ENCODE results near the gene TUNAR. TPM values are rescaled to one million over a fixed set of nuclear protein-coding genes. Genes with fewer than 3 reads are reported as not detected.

TUNAR gene
- total RNA-seq, 4 donors from 2014 or later = not detected

- Histone ChIP-seq H3K4me1 (no peaks in the 10 kb centered on the region), H3K9me3 (no peaks in the 10 kb centered on the region), H3K27me3 (no peaks in the 10 kb centered on the region), H3K27ac (no peak overlapping the region), H3K36me3 (no peaks in the 10 kb centered on the region), H3K4me3 (no peak overlapping the region)
- DNase-seq (no peak), ATAC-seq (no peak)
- TF ChIP-seq POLR2A (IDR thresholded peaks at IDR 0.05) (no peak), CTCF (IDR thresholded peaks at IDR 0.05 in 4 of 5, conservative IDR thresholded peaks at IDR 0.05 in 1 of 5) (no peak)
- intact Hi-C loops (cut with DNase I; ENCODE audit: low total_unique reads) = no loop called here
- in situ Hi-C loops (cut with MboI; ENCODE audit: low sequenced_read_pairs in 4 of 4) = no loop called here
These were observed 45.6 kb upstream of the TUNAR start for GRCh38 chr14:95831041-95831440.

GRCh38 chr14:95831468-95831867, 45.2 kb upstream of the TUNAR start:
- intact Hi-C loops (cut with DNase I; ENCODE audit: low total_unique reads) (no loop called here), in situ Hi-C loops (cut with MboI; ENCODE audit: low sequenced_read_pairs in 4 of 4) (no loop called here)
- Histone ChIP-seq H3K27me3 (no peaks in the 10 kb centered on the region), H3K4me1 (no peaks in the 10 kb centered on the region), H3K36me3 (no peaks in the 10 kb centered on the region), H3K4me3 (no peak overlapping the region), H3K9me3 (no peaks in the 10 kb centered on the region), H3K27ac (no peak overlapping the region)
- ATAC-seq (no peak), DNase-seq (no peak)
- TF ChIP-seq POLR2A (IDR thresholded peaks at IDR 0.05) (no peak), CTCF (IDR thresholded peaks at IDR 0.05 in 4 of 5, conservative IDR thresholded peaks at IDR 0.05 in 1 of 5) (no peak)

GRCh38 chr14:95832012-95832411, 44.6 kb upstream of the TUNAR start:
- in situ Hi-C loops (cut with MboI; ENCODE audit: low sequenced_read_pairs in 4 of 4) = no loop called here
- H3K9me3 ChIP-seq = no peaks in the 10 kb centered on the region
- intact Hi-C loops (cut with DNase I; ENCODE audit: low total_unique reads) = no loop called here
- TF ChIP-seq POLR2A (IDR thresholded peaks at IDR 0.05) = no peak
- no peak for TF ChIP-seq CTCF (IDR thresholded peaks at IDR 0.05 in 4 of 5, conservative IDR thresholded peaks at IDR 0.05 in 1 of 5)
- no peaks in the 10 kb centered on the region for H3K36me3 ChIP-seq
- no peak for ATAC-seq
- H3K4me3 ChIP-seq = no peak overlapping the region
- no peaks in the 10 kb centered on the region for H3K27me3 ChIP-seq
- no peaks in the 10 kb centered on the region for H3K4me1 ChIP-seq
- no peak overlapping the region for H3K27ac ChIP-seq
- DNase-seq = no peak

- no peak for TF ChIP-seq POLR2A (IDR thresholded peaks at IDR 0.05)
- no peak for TF ChIP-seq CTCF (IDR thresholded peaks at IDR 0.05 in 4 of 5, conservative IDR thresholded peaks at IDR 0.05 in 1 of 5)
- H3K27me3 ChIP-seq = no peaks in the 10 kb centered on the region
- H3K4me3 ChIP-seq = no peak overlapping the region
- H3K27ac ChIP-seq = no peak overlapping the region
- no peak for DNase-seq
- in situ Hi-C loops (cut with MboI; ENCODE audit: low sequenced_read_pairs in 4 of 4) = no loop called here
- intact Hi-C loops (cut with DNase I; ENCODE audit: low total_unique reads) = no loop called here
- H3K4me1 ChIP-seq = no peaks in the 10 kb centered on the region
- no peaks in the 10 kb centered on the region for H3K36me3 ChIP-seq
- ATAC-seq = no peak
- H3K9me3 ChIP-seq = no peaks in the 10 kb centered on the region
These were observed 43.2 kb upstream of the TUNAR start for GRCh38 chr14:95833429-95833828.

- ATAC-seq (no peak), DNase-seq (no peak)
- no peak overlapping the region for H3K4me3 ChIP-seq
- intact Hi-C loops (cut with DNase I; ENCODE audit: low total_unique reads) (no loop called here), in situ Hi-C loops (cut with MboI; ENCODE audit: low sequenced_read_pairs in 4 of 4) (no loop called here)
- no peaks in the 10 kb centered on the region for H3K36me3 ChIP-seq
- no peaks in the 10 kb centered on the region for H3K4me1 ChIP-seq
- no peaks in the 10 kb centered on the region for H3K9me3 ChIP-seq
- H3K27me3 ChIP-seq = no peaks in the 10 kb centered on the region
- no peak for TF ChIP-seq CTCF (IDR thresholded peaks at IDR 0.05 in 4 of 5, conservative IDR thresholded peaks at IDR 0.05 in 1 of 5)
- TF ChIP-seq POLR2A (IDR thresholded peaks at IDR 0.05) = no peak
- no peak overlapping the region for H3K27ac ChIP-seq
These were observed 42.1 kb upstream of the TUNAR start for GRCh38 chr14:95834496-95834895.

All from gastrocnemius medialis (tissue), 4 donors.